Neutrophil (primary cell): ENCODE results near the gene SOS1.
"Not testable (repeated sequence)": the region's sequence is repeated elsewhere in the genome, so short reads cannot be mapped to it uniquely, and the experiment has no call there.

Experiments
- H3K27ac ChIP-seq: fragments of 200-600 bp; sonication (generic); 2 replicates; pipeline ENCODE4 v1.5.1; 2016; ENCODE audit warnings: mild to moderate bottlenecking, moderate library complexity
- H3K27me3 ChIP-seq: fragments of 200-600 bp; sonication (generic); 2 replicates; pipeline ENCODE4 v1.6.0; 2016; ENCODE audit warnings: mild to moderate bottlenecking
- H3K36me3 ChIP-seq: fragments of 200-600 bp; sonication (generic); 2 replicates; pipeline ENCODE4 v1.5.1; 2017
- H3K4me1 ChIP-seq, 2 experiments: fragments of 200-600 bp in 1 of 2; sonication (generic) in 1 of 2; 1 replicate in 1 of 2; 2 replicates in 1 of 2; pipeline versions ENCODE4 v1.5.1 to v1.6.1; 2013 to 2016; ENCODE audit warnings: low read depth in 1 of 2, low read length in 1 of 2, mild to moderate bottlenecking in 1 of 2, moderate library complexity in 1 of 2; ENCODE audit not compliant: control insufficient read depth in 1 of 2, insufficient read depth in 1 of 2
- H3K4me3 ChIP-seq, 2 experiments: fragments of 200-600 bp in 1 of 2; sonication (generic) in 1 of 2; 1 replicate in 1 of 2; 2 replicates in 1 of 2; pipeline ENCODE4 v1.5.1; 2013 to 2016; ENCODE audit warnings: low read depth in 1 of 2, low read length in 1 of 2, mild to moderate bottlenecking in 1 of 2, moderate library complexity in 1 of 2
- H3K9me3 ChIP-seq: fragments of 200-600 bp; sonication (generic); 2 replicates; pipeline ENCODE4 v1.5.1; 2016
- TF ChIP-seq, protein P1 (sequence below): fragments of 200-600 bp; sonication (generic); IDR thresholded peaks from 2 replicates; pipeline ENCODE4 v1.5.1; 2016; ENCODE audit warnings: antibody characterized with exemption

Gene SOS1

DNA sequence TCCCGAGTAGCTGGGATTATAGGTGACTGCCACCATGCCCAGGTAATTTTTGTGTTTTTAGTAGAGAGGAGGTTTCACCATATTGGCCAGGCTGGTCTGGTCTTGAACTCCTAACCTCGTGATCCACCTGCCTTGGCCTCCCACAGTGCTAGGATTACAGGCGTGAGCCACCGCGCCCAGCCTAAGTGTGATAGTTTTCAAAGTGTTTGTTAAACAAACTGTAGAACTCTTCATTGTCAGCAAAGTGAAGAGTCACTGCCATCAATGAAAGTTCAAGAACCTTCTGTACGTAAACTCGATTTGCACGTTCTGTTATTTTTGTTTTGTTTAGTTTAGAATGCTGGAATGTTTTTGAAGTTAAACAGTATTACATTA is 18.0 kb upstream of the SOS1 start:
- no peak overlapping the region for H3K4me3 ChIP-seq
- no peaks in the 10 kb centered on the region for H3K27me3 ChIP-seq
- no peaks in the 10 kb centered on the region for H3K9me3 ChIP-seq
- no peaks in the 10 kb centered on the region for H3K36me3 ChIP-seq
- H3K27ac ChIP-seq: no peak overlapping the region
- peaks cover 14 to 20% of the 10 kb centered on the region in 2 experiments for H3K4me1 ChIP-seq
- TF ChIP-seq, protein P1, sequence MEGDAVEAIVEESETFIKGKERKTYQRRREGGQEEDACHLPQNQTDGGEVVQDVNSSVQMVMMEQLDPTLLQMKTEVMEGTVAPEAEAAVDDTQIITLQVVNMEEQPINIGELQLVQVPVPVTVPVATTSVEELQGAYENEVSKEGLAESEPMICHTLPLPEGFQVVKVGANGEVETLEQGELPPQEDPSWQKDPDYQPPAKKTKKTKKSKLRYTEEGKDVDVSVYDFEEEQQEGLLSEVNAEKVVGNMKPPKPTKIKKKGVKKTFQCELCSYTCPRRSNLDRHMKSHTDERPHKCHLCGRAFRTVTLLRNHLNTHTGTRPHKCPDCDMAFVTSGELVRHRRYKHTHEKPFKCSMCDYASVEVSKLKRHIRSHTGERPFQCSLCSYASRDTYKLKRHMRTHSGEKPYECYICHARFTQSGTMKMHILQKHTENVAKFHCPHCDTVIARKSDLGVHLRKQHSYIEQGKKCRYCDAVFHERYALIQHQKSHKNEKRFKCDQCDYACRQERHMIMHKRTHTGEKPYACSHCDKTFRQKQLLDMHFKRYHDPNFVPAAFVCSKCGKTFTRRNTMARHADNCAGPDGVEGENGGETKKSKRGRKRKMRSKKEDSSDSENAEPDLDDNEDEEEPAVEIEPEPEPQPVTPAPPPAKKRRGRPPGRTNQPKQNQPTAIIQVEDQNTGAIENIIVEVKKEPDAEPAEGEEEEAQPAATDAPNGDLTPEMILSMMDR: no peak

DNA sequence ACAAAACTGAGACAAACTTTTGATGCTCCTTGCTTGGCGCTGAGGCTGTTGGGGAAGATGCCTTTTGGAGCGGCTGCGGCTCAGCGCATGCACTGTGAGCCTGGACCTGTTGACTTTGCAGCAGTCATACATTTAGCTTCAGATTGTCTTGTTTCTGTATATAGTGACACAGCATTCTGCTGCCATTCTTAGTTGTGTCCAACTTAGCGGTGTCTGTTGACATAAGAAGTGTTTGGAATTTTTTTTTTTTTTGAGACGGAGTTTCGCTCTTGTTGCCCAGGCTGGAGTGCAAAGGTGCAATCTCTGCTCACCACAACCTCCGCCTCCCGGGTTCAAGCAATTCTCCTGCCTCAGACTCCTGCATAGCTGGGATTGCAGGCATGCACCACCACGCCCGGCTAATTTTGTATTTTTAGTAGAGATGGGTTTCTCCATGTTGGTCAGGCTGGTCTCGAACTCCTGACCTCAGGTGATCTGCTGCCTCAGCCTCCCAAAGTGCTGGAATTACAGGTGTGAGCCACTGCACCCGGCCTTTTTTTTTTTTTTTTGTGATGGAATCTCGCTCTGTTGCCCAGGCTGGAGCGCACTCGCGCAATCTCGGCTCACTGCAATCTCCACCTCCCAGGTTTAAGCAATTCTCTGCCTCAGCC is 17.5 kb upstream of the SOS1 start:
- H3K9me3 ChIP-seq, H3K36me3 ChIP-seq, H3K27me3 ChIP-seq, H3K27ac ChIP-seq, H3K4me3 ChIP-seq: not testable (repeated sequence)
- peaks cover 14 to 20% of the 10 kb centered on the region in 2 experiments for H3K4me1 ChIP-seq

DNA sequence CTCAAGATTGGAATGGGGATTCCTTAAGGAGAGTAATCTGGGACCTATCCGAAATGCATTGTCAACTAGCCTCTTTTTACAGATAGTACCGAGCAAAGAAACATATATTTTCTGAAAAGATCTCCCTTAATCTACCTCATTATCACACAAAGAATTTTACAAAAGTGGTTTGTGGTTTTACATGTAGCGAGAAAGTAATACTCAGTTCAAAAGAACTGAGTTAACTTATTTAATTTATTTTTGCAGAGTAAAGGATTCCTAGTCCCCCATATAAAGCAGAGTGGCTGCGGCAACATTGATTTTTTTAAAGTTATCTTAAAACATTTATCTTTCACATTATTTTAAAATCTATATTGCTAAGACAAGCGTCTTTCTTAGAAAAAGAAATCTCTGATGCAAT is 15.9 kb upstream of the SOS1 start:
- no peaks in the 10 kb centered on the region for H3K9me3 ChIP-seq
- H3K27me3 ChIP-seq: no peaks in the 10 kb centered on the region
- no peak overlapping the region for H3K4me3 ChIP-seq
- peaks cover 14 to 20% of the 10 kb centered on the region in 2 experiments for H3K4me1 ChIP-seq
- TF ChIP-seq, protein P1: no peak
- H3K36me3 ChIP-seq: no peaks in the 10 kb centered on the region
- no peak overlapping the region for H3K27ac ChIP-seq

DNA sequence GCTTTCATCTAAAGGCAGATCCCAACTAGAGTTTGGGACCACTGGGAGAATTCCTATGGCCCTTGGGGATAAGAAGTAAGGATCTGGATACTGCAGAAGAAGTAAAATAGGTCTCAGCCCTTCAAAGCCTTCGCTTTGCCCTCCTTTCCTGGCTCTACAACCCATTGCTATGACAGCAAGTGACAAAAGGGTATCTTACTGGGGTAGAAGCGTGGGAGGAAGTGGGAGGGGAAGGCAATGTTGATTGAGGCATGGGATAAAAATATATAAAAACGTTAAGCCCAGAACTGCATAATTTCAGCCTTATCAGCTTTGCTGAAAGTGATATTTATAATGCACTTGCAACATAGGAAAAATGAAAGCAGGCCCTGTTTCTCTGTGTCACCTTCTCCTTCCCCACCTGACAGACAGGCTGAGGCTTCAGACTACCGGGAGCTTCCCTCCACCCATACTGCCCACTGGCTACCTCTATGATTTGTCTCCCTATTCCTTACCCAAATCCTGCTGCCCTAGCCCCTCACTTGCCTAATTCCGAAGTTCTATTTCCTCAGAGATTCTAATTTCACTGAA is 14.9 kb upstream of the SOS1 start:
- Histone ChIP-seq H3K27ac (no peak overlapping the region), H3K36me3 (no peaks in the 10 kb centered on the region), H3K27me3 (no peaks in the 10 kb centered on the region), H3K4me1 (peaks cover 8 to 11% of the 10 kb centered on the region in 2 experiments), H3K4me3 (no peak overlapping the region), H3K9me3 (no peaks in the 10 kb centered on the region)
- TF ChIP-seq, protein P1: no peak

DNA sequence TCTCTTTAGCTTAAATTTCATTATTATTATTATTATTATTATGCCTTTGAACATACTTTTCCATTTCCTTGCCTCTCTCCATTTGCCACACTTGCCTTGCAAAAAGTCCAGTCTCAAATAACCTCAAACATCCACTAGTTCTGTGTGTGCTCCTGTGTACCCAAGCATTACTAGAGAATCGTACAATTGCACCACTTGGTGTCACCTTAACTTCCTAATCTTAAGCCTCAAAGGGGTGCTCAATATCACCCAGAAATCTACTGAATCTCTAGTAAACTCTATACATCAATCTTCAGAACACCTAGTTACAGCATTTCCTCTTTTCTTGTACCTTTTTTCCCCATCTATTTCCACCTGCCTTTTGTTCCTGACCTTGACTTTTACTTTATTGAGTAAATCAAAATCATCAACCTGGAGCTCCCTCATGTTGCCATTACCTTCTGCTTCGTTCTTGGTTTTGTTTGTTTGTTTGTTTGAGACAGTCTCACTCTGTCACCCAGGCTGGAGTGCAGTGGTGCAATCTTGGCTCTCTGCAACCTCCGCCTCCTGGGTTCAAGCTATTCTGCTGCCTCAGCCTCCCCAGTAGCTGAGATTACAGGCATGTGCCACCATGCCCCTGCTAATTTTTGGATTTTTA is 12.5 kb upstream of the SOS1 start:
- H3K36me3 ChIP-seq: no peaks in the 10 kb centered on the region
- no peak overlapping the region for H3K27ac ChIP-seq
- H3K4me3 ChIP-seq: no peak overlapping the region
- H3K9me3 ChIP-seq: no peaks in the 10 kb centered on the region
- no peaks in the 10 kb centered on the region for H3K27me3 ChIP-seq
- no peaks in the 10 kb centered on the region for H3K4me1 ChIP-seq
- TF ChIP-seq, protein P1: no peak

DNA sequence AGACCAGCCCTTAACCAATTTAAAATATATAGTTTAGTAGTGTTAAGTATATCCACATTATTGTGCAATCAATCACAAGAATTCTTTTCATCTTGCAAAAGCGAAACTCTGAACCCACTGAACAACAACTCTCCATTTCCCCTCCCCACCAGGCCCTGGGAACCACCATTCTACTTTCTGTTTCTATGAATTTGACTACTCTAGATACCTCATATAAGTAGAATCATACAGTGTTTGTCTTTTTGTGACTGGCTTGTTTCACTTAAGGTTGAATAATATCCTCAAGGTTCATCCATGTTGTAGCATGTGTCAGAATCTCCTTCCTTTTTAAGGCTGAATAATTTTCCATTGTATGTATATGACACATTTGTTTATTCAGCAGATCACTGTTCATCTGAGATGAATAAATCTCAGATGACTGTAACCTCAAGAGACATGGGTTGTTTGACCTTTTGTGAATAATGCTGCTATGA is 8.1 kb upstream of the SOS1 start:
- no peak overlapping the region for H3K4me3 ChIP-seq
- TF ChIP-seq, protein P1: no peak
- H3K9me3 ChIP-seq: no peaks in the 10 kb centered on the region

More for the DNA sequence above, 8.1 kb upstream of the SOS1 start:
- Histone ChIP-seq H3K36me3 (no peaks in the 10 kb centered on the region), H3K4me1 (peaks cover 5 to 9% of the 10 kb centered on the region in 2 experiments), H3K27ac (no peak overlapping the region), H3K27me3 (no peaks in the 10 kb centered on the region)
